ENCODE measurements around the gene OFD1.

The OFD1 gene

GRCh38 chrX:13797512-13797911 lies 63.0 kb downstream of the OFD1 start:
- DNase-seq = no peak

- no peak for DNase-seq
These were observed 63.6 kb downstream of the OFD1 start for GRCh38 chrX:13798184-13798583.

- DNase-seq = no peak
These were observed 68.6 kb downstream of the OFD1 start for GRCh38 chrX:13803116-13803515.

- no peak for DNase-seq
These were observed 70.7 kb downstream of the OFD1 start for GRCh38 chrX:13805241-13805640.

GRCh38 chrX:13808293-13808692 lies 73.7 kb downstream of the OFD1 start:
- DNase-seq = peak; percentile 50 to 84

GRCh38 chrX:13808865-13809264 lies 74.3 kb downstream of the OFD1 start:
- DNase-seq = no peak

- no peak for DNase-seq
These were observed 81.1 kb downstream of the OFD1 start for GRCh38 chrX:13815664-13816063.

- DNase-seq = no peak
These were observed 81.6 kb downstream of the OFD1 start for GRCh38 chrX:13816176-13816575.

GRCh38 chrX:13816643-13817627 lies 82.4 kb downstream of the OFD1 start, which contains the start of gene GPM6B:
TSS of gene GPM6B (minus strand) at chrX:13817093. CDS start at chrX:13816904, 189 bp downstream.
- no peak for DNase-seq
